GM21423 (cell line): ENCODE results near the gene ZNF555.
"Not testable (repeated sequence)": the region's sequence is repeated elsewhere in the genome, so short reads cannot be mapped to it uniquely, and the experiment has no call there.

Experiments
- ATAC-seq: cut with Tn5 transposase; IDR thresholded peaks from one replicate; pipeline ENCODE4 v1.9.1; 2021; ENCODE audit warnings: mild to moderate bottlenecking, moderate library complexity; ENCODE audit not compliant: unreplicated experiment

The ZNF555 gene

GRCh38 chr19:2840794-2841791, at the start of gene ZNF555:
Gene ZNF555 (plus strand): TSS chr19:2841475. CDS start chr19:2841573, 98 bp downstream.
- peak; percentile 89 for ATAC-seq

- no peak for ATAC-seq
Observed at GRCh38 chr19:2791876-2792275, 49.4 kb upstream of the ZNF555 start.

GRCh38 chr19:2792666-2793065, 48.6 kb upstream of the ZNF555 start:
- ATAC-seq: not testable (repeated sequence)

GRCh38 chr19:2793126-2793525, 48.1 kb upstream of the ZNF555 start:
- no peak for ATAC-seq

- no peak for ATAC-seq
Observed at GRCh38 chr19:2793577-2793976, 47.7 kb upstream of the ZNF555 start.

GRCh38 chr19:2795827-2796658, 45.2 kb upstream of the ZNF555 start:
- no peak for ATAC-seq

- ATAC-seq: no peak
Observed at GRCh38 chr19:2796659-2797266, 44.5 kb upstream of the ZNF555 start.

GRCh38 chr19:2797280-2797679, 44.0 kb upstream of the ZNF555 start:
- no peak for ATAC-seq

GRCh38 chr19:2798158-2798685, 43.1 kb upstream of the ZNF555 start:
- ATAC-seq: no peak

- no peak for ATAC-seq
Observed at GRCh38 chr19:2798733-2799132, 42.5 kb upstream of the ZNF555 start.

GRCh38 chr19:2799273-2800020, 41.8 kb upstream of the ZNF555 start:
- ATAC-seq: no peak

- ATAC-seq: no peak
Observed at GRCh38 chr19:2800506-2800905, 40.8 kb upstream of the ZNF555 start.

GRCh38 chr19:2802826-2803225, 38.4 kb upstream of the ZNF555 start:
- ATAC-seq: no peak

- no peak for ATAC-seq
Observed at GRCh38 chr19:2803486-2804155, 37.7 kb upstream of the ZNF555 start.

GRCh38 chr19:2804156-2805004, 36.9 kb upstream of the ZNF555 start:
- ATAC-seq: no peak

- no peak for ATAC-seq
Observed at GRCh38 chr19:2805261-2805900, 35.9 kb upstream of the ZNF555 start.

GRCh38 chr19:2805991-2806649, 35.2 kb upstream of the ZNF555 start:
- ATAC-seq: no peak
